Mesenchymal stem cell (in vitro differentiated cells and primary cell): Measurements from ENCODE around the gene MEX3A.

Experiments
- DNase-seq: peaks from one replicate; pipeline ENCODE4 v3.0.0-alpha.2; 2013
- H2AFZ ChIP-seq: one replicate; pipeline ENCODE4 v1.6.1; 2013; ENCODE audit warnings: low read depth, mild to moderate bottlenecking, control low read depth, inconsistent platforms, low read length, moderate library complexity
- H2AK5ac ChIP-seq: 2 replicates; pipeline ENCODE4 v1.6.1; 2013; ENCODE audit warnings: low read length, moderate library complexity, mild to moderate bottlenecking, inconsistent platforms; ENCODE audit not compliant: severe bottlenecking
- H2BK120ac ChIP-seq: one replicate; pipeline ENCODE4 v1.6.1; 2013; ENCODE audit warnings: low read depth, mild to moderate bottlenecking, inconsistent platforms, low read length, moderate library complexity
- H2BK12ac ChIP-seq, 2 experiments: one replicate each; pipeline ENCODE4 v1.6.1; 2013; ENCODE audit warnings: inconsistent platforms in 2 of 2, low read length in 2 of 2, mild to moderate bottlenecking in 2 of 2, moderate library complexity in 2 of 2, control low read depth in 1 of 2
- H2BK15ac ChIP-seq: one replicate; pipeline ENCODE4 v1.6.1; 2013; ENCODE audit warnings: mild to moderate bottlenecking, low read depth, inconsistent platforms; ENCODE audit not compliant: poor library complexity, severe bottlenecking
- H2BK5ac ChIP-seq: 2 replicates; pipeline ENCODE4 v1.6.1; 2013; ENCODE audit warnings: low read depth, mild to moderate bottlenecking, low read length, control low read depth, inconsistent platforms; ENCODE audit not compliant: poor library complexity, severe bottlenecking
- H3K14ac ChIP-seq, 2 experiments: one replicate each; pipeline ENCODE4 v1.6.1; 2013; ENCODE audit warnings: inconsistent platforms in 2 of 2, low read length in 2 of 2, control low read depth in 1 of 2, mild to moderate bottlenecking in 1 of 2, moderate library complexity in 1 of 2
- H3K18ac ChIP-seq, 2 experiments: one replicate each; pipeline ENCODE4 v1.6.1; 2013; ENCODE audit warnings: inconsistent platforms in 2 of 2, low read length in 2 of 2, control low read depth in 1 of 2, low read depth in 1 of 2, mild to moderate bottlenecking in 1 of 2
- H3K23ac ChIP-seq, 2 experiments: one replicate each; pipeline ENCODE4 v1.6.1; 2013; ENCODE audit warnings: inconsistent platforms in 2 of 2, low read length in 2 of 2, mild to moderate bottlenecking in 2 of 2, moderate library complexity in 2 of 2, control low read depth in 1 of 2
- H3K27ac ChIP-seq: 2 replicates; pipeline ENCODE4 v1.5.1; 2013; ENCODE audit warnings: mild to moderate bottlenecking, moderate library complexity, low read length, control low read depth, inconsistent platforms; ENCODE audit not compliant: poor library complexity, severe bottlenecking
- H3K27me3 ChIP-seq, 2 experiments: 2 replicates each; pipeline versions ENCODE4 v1.6.1 to v1.7.0; 2013; ENCODE audit warnings: low read length in 2 of 2, mild to moderate bottlenecking in 2 of 2, moderate library complexity in 2 of 2, control low read depth in 1 of 2, inconsistent platforms in 1 of 2; ENCODE audit not compliant: control insufficient read depth in 1 of 2, insufficient read depth in 1 of 2
- H3K36me3 ChIP-seq, 2 experiments: 2 replicates each; pipeline versions ENCODE4 v1.6.1 to v1.7.0; 2013; ENCODE audit warnings: low read length in 2 of 2, control low read depth in 1 of 2, inconsistent platforms in 1 of 2, low read depth in 1 of 2, mild to moderate bottlenecking in 1 of 2; ENCODE audit not compliant: insufficient read depth in 2 of 2, control insufficient read depth in 1 of 2
- H3K4ac ChIP-seq, 2 experiments: one replicate each; pipeline ENCODE4 v1.6.1; 2013; ENCODE audit warnings: inconsistent platforms in 2 of 2, low read length in 2 of 2, mild to moderate bottlenecking in 2 of 2, moderate library complexity in 2 of 2, control low read depth in 1 of 2, low read depth in 1 of 2
- H3K4me1 ChIP-seq: 2 replicates; pipeline ENCODE4 v1.6.1; 2013; ENCODE audit warnings: low read depth, low read length, control low read depth; ENCODE audit not compliant: control insufficient read depth, insufficient read depth
- H3K4me2 ChIP-seq: 2 replicates; pipeline ENCODE4 v1.6.1; 2013; ENCODE audit warnings: low read length, mild to moderate bottlenecking, inconsistent platforms; ENCODE audit not compliant: poor library complexity, severe bottlenecking
- H3K4me3 ChIP-seq, 2 experiments: 2 replicates each; pipeline versions ENCODE4 v1.5.1 to v1.7.0; 2013; ENCODE audit warnings: low read length in 2 of 2, mild to moderate bottlenecking in 2 of 2, control low read depth in 1 of 2, low read depth in 1 of 2; ENCODE audit not compliant: insufficient read depth in 1 of 2
- H3K79me1 ChIP-seq: replicated peaks from 2 replicates; pipeline ENCODE4 v1.6.1; 2013; ENCODE audit warnings: mild to moderate bottlenecking, control low read depth, low read length, inconsistent platforms; ENCODE audit not compliant: poor library complexity, severe bottlenecking
- H3K9ac ChIP-seq: 2 replicates; pipeline ENCODE4 v1.7.0; 2013; ENCODE audit warnings: mild to moderate bottlenecking, low read length, moderate library complexity
- H3K9me3 ChIP-seq: 2 replicates; pipeline ENCODE4 v1.7.0; 2013; ENCODE audit warnings: mild to moderate bottlenecking, low read length; ENCODE audit not compliant: control insufficient read depth
- H4K8ac ChIP-seq: one replicate; pipeline ENCODE4 v1.6.1; 2013; ENCODE audit warnings: inconsistent platforms, mild to moderate bottlenecking, low read length, moderate library complexity
- H4K91ac ChIP-seq: one replicate; pipeline ENCODE4 v1.6.1; 2013; ENCODE audit warnings: mild to moderate bottlenecking, low read length, inconsistent platforms
- WGBS: methylation state at CpG from one replicate; pipeline ENCODE4 v1.1.7; 2013; ENCODE audit warnings: mixed read lengths; 5-methylcytosine and 5-hydroxymethylcytosine counted together

Gene MEX3A

DNA sequence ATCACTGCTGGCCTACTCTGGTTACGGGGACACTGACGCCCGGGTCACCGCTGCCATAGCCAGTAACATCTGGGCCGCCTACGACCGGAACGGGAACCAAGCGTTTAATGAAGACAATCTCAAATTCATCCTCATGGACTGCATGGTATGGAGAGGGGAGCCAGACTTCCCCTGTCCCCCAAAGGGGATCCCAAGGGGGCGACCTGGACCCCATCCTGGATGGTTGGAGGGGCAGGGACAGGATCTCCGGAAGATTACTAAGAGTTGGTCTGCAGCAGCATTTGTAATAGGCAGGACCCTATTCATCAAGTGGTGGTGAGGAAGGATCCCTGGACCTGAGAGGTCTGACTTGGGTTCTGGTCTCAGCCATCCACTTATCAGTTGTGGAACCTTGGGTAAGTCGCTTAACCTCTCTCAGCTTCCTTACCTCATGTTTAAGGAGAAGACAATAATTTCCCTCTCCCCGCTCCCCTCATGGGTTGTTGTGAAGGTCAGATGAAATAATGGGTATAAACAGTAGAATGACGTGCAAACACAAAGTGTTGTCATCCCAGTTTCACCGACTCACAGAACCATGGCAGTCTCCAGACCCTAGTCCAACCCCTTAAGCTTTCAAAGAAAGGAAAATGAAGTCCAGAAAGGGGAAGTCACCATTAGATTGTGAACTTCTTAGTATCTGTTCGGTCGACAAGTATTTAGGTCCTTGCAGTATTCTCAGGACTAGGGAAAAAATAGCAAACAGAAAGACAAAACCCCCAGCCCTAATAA is 26.8 kb downstream of the MEX3A start:
- 27% methylated on average over 14 of the region's 17 CpGs for WGBS
- H3K14ac ChIP-seq = peak overlapping the region in 1 of 2 experiments; percentile 45

DNA sequence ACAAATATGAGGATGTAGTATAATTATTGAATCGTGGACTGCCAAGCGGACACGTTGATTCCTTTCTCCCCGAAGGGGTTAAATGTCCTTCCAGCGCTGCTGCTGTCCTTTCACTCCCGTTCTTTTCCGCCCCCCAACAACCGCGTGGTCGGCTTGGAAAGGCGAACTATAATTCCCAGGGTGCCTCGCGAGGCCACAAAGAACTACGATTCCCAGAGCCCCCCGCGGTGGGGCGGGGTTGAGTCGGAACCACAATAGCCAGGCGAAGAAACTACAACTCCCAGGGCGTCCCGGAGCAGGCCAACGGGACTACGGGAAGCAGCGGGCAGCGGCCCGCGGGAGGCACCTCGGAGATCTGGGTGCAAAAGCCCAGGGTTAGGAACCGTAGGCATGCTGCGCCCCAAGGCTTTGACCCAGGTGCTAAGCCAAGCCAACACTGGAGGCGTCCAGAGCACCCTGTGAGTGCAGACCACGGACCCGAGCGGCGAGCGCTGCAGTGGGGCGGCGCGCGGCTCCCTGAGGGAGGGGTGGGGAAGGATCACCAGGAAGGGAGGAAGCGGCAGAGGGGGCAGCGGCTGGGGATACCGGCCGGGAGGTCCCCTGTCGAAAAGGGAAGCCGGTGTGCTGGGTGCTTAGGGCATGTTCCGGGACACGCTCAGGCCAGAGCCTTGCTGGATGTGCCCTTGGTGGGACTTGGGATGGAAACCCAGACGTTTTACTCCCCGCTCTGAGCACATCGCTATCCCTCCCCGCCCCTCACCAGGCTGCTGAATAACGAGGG is 27.6 kb downstream of the MEX3A start, which contains the start of gene LAMTOR2:
Gene LAMTOR2 (plus strand): TSS at position 283 of the 781 bp plus-strand sequence. CDS start 108 bp downstream, at position 391.
- Histone ChIP-seq H3K27ac (peak within 1 kb of the TSS; percentile 87), H3K4me2 (peak within 1 kb of the TSS; percentile 96), H2BK120ac (peak within 1 kb of the TSS; percentile 95), H4K8ac (peak within 1 kb of the TSS; percentile 88), H2AK5ac (no peak within 1 kb of the TSS), H3K79me1 (peaks cover 32% of the 10 kb centered on the region), H2AFZ (peak within 1 kb of the TSS; percentile 84), H3K14ac (peak within 1 kb of the TSS in 1 of 2 experiments; percentile 45), H3K36me3 (peaks cover 30 to 31% of the 10 kb centered on the region in 2 experiments), H3K4ac (peak within 1 kb of the TSS; percentile 58 to 80), H3K23ac (peak within 1 kb of the TSS in 1 of 2 experiments; percentile 83), H3K9me3 (no peaks in the 10 kb centered on the region), H4K91ac (peak within 1 kb of the TSS; percentile 57), H3K4me3 (peak within 1 kb of the TSS; percentile 81 to 96), H3K9ac (peak within 1 kb of the TSS; percentile 93), H3K4me1 (peaks cover 12% of the 10 kb centered on the region), H3K18ac (peak within 1 kb of the TSS; percentile 86 to 91), H3K27me3 (no peaks in the 10 kb centered on the region), H2BK15ac (peak within 1 kb of the TSS; percentile 95), H2BK5ac (peak within 1 kb of the TSS; percentile 92), H2BK12ac (no peak within 1 kb of the TSS)
- WGBS = under 1% methylated on average over 53 of the region's 53 CpGs
- DNase-seq = peak; percentile 98

More for the DNA sequence above, 26.8 kb downstream of the MEX3A start:
- H3K9me3 ChIP-seq = no peaks in the 10 kb centered on the region
- no peak overlapping the region for H4K91ac ChIP-seq
- peak overlapping the region; percentile 96 for H3K4me2 ChIP-seq
- peak overlapping the region in 1 of 2 experiments; percentile 83 for H3K23ac ChIP-seq
- peak overlapping the region; percentile 84 for H2AFZ ChIP-seq
- peaks cover 23 to 25% of the 10 kb centered on the region in 2 experiments for H3K36me3 ChIP-seq
- peak overlapping the region; percentile 81 to 91 for H3K18ac ChIP-seq
- peak overlapping the region; percentile 66 for H4K8ac ChIP-seq
- no peaks in the 10 kb centered on the region for H3K27me3 ChIP-seq
- peaks cover 27% of the 10 kb centered on the region for H3K79me1 ChIP-seq
- H3K4me1 ChIP-seq = peaks cover 8% of the 10 kb centered on the region
- no peak overlapping the region for H2BK5ac ChIP-seq
- peak overlapping the region; percentile 60 for H2BK15ac ChIP-seq
- H2BK12ac ChIP-seq = no peak overlapping the region
- H2BK120ac ChIP-seq = no peak overlapping the region
- DNase-seq = peak; percentile 39
- H2AK5ac ChIP-seq = no peak overlapping the region
- H3K9ac ChIP-seq = peak overlapping the region; percentile 93
- H3K4ac ChIP-seq = peak overlapping the region in 1 of 2 experiments; percentile 62
- H3K4me3 ChIP-seq = peak overlapping the region; percentile 81 to 96
- no peak overlapping the region for H3K27ac ChIP-seq

DNA sequence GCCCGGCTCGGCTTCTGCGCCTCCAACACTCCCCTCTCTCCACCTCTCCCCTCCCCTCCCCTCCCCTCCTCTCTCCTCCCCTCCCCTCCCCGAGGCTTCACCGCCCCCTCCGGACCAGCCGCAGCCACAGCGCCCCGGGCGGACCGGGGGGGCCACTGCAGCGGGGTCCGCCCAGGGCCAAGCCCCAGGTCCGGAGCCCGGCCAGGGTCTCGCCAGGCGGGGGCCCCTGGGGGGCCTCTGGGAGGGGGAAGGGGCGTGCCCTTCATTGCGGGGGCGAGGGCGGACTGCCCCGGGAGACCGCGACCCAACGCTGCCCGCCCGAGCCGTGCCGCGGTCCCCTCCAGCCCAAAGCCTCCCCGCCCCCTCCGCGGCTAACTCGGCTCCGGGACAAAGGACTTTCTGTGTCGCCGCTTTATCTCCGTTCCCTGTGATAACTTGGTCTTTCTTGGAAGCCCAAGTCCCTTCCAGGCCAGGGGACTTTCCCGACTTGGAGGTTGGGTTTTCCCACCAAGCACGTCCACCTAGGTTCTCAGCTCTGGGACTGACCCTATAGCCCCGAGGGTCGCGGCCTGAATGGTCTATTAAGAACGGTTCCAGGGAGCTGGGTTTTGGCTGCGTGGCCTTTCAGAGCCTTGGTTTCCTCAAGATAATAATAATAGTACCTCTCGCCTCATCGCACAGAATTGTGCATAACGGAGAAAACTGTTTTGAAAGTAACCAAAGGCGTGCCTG is 28.3 kb downstream of the MEX3A start, which contains the start of gene UBQLN4:
Gene UBQLN4 (minus strand): TSS at position 31 of the 732 bp plus-strand sequence. CDS start 97 bp downstream, outside the sequence.
- Histone ChIP-seq H3K36me3 (peaks cover 36 to 38% of the 10 kb centered on the region in 2 experiments), H3K14ac (peak within 1 kb of the TSS in 1 of 2 experiments; percentile 93), H2BK15ac (peak within 1 kb of the TSS; percentile 95), H2BK120ac (peak within 1 kb of the TSS; percentile 95), H3K27me3 (no peaks in the 10 kb centered on the region), H3K4me2 (peak within 1 kb of the TSS; percentile 84), H3K9me3 (no peaks in the 10 kb centered on the region), H3K4me1 (peaks cover 12% of the 10 kb centered on the region), H3K27ac (peak within 1 kb of the TSS; percentile 87), H2AK5ac (no peak within 1 kb of the TSS), H2BK5ac (peak within 1 kb of the TSS; percentile 92), H3K23ac (peak within 1 kb of the TSS in 1 of 2 experiments; percentile 61), H3K9ac (peak within 1 kb of the TSS; percentile 93), H3K79me1 (peaks cover 37% of the 10 kb centered on the region), H3K4ac (peak within 1 kb of the TSS; percentile 5 to 80), H2BK12ac (peak within 1 kb of the TSS in 1 of 2 experiments; percentile 19), H4K8ac (peak within 1 kb of the TSS; percentile 88), H3K4me3 (peak within 1 kb of the TSS; percentile 86 to 96), H2AFZ (peak within 1 kb of the TSS; percentile 80), H4K91ac (peak within 1 kb of the TSS; percentile 44), H3K18ac (peak within 1 kb of the TSS; percentile 71 to 95)
- 1% methylated on average over 43 of the region's 49 CpGs for WGBS
- peak; percentile 88 for DNase-seq
